ENCODE results near the gene S100A2. TPM values are rescaled to one million over a fixed set of nuclear protein-coding genes. Genes with fewer than 3 reads are reported as not detected.

Gene S100A2
- total and polyA plus RNA-seq, 2 donors (not counting 3 experiments of a cell fraction or from before 2014, with no cell fraction given), result 4.0 to 4.3 TPM

DNA sequence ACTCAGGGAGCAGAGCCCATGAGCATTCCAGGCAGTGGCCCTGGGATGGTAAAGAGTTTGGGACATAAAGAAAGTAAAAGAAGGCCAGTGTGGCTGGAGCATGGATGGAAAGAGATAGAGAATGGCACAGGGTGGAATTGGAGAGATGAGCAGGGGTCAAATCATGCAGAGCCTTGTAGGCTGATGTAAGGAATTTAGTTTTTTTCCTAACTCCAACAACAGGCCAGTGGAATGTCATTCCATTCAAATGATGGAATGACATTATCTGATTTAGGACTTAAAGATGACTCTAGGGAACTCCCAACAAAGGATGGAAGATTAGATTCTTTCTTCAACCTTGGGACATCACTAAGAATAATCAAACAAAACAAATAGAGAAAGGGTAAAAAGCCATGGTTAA lies 12.8 kb upstream of the S100A2 start:
- dilution Hi-C loops (cut with MboI; ENCODE audit: extremely low pct_ligation_motif_present, low sequenced_read_pairs), result no loop called here
- Histone ChIP-seq H4K20me1 (replicated peaks; ENCODE audit: control insufficient read depth, extremely low read depth, insufficient read depth, low read length) (no peaks in the 10 kb centered on the region), H2AFZ (ENCODE audit: low read depth, low read length) (no peak overlapping the region), H3K4me1 (ENCODE audit: control insufficient read depth, extremely low read depth, insufficient read depth, low read length) (no peaks in the 10 kb centered on the region), H3K9me1 (replicated peaks; ENCODE audit: control insufficient read depth, extremely low read depth, insufficient read depth, low read length) (no peaks in the 10 kb centered on the region), H3K27ac (ENCODE audit: insufficient read depth, low read depth, low read length) (no peak overlapping the region), H3K36me3 (ENCODE audit: control insufficient read depth in 2 of 2, extremely low read depth in 1 of 2, insufficient read depth in 2 of 2, low read length in 2 of 2) (no peaks in the 10 kb centered on the region), H3K9ac (replicated peaks; ENCODE audit: extremely low read depth, insufficient read depth, low read length) (no peak overlapping the region), H3K79me2 (ENCODE audit: control insufficient read depth, insufficient read depth, low read length) (no peaks in the 10 kb centered on the region), H3K4me2 (ENCODE audit: insufficient read depth, low read length) (no peak overlapping the region), H3K9me3 (replicated peaks; ENCODE audit: control insufficient read depth, insufficient read depth, low read length) (no peaks in the 10 kb centered on the region), H3K4me3 (replicated peaks in 1 of 3; ENCODE audit: insufficient read depth in 1 of 3, low read depth in 1 of 3, low read length in 3 of 3) (no peak overlapping the region), H3K27me3 (ENCODE audit: control insufficient read depth in 2 of 2, insufficient read depth in 2 of 2, low read length in 2 of 2) (no peaks in the 10 kb centered on the region)
- intact Hi-C loops (cut with micrococcal nuclease), result no loop called here
- TF ChIP-seq POLR2AphosphoS5 (IDR thresholded peaks at IDR 0.05; ENCODE audit: insufficient read depth, low read depth, low read length) (no peak), MYC (IDR thresholded peaks at IDR 0.05; ENCODE audit: low read depth, low read length) (no peak), GATA2 (IDR thresholded peaks at IDR 0.05; ENCODE audit: insufficient read depth, insufficient read length, low read depth, low read length) (no peak), POLR2A (IDR thresholded peaks at IDR 0.05; ENCODE audit: low read depth, low read length) (no peak), FOS (IDR thresholded peaks at IDR 0.05; ENCODE audit: borderline replicate concordance, insufficient read depth, low read length) (no peak), EZH2 (IDR thresholded peaks at IDR 0.05; ENCODE audit: borderline replicate concordance, low read depth, low read length, severe bottlenecking) (no peak), JUN (IDR thresholded peaks at IDR 0.05; ENCODE audit: borderline replicate concordance, insufficient read depth, insufficient read length, low read depth) (no peak)
- TF ChIP-seq, protein P1, sequence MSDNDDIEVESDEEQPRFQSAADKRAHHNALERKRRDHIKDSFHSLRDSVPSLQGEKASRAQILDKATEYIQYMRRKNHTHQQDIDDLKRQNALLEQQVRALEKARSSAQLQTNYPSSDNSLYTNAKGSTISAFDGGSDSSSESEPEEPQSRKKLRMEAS (IDR thresholded peaks at IDR 0.05; ENCODE audit: insufficient read depth, insufficient read length), result no peak
- TF ChIP-seq, protein P2, sequence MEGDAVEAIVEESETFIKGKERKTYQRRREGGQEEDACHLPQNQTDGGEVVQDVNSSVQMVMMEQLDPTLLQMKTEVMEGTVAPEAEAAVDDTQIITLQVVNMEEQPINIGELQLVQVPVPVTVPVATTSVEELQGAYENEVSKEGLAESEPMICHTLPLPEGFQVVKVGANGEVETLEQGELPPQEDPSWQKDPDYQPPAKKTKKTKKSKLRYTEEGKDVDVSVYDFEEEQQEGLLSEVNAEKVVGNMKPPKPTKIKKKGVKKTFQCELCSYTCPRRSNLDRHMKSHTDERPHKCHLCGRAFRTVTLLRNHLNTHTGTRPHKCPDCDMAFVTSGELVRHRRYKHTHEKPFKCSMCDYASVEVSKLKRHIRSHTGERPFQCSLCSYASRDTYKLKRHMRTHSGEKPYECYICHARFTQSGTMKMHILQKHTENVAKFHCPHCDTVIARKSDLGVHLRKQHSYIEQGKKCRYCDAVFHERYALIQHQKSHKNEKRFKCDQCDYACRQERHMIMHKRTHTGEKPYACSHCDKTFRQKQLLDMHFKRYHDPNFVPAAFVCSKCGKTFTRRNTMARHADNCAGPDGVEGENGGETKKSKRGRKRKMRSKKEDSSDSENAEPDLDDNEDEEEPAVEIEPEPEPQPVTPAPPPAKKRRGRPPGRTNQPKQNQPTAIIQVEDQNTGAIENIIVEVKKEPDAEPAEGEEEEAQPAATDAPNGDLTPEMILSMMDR (IDR thresholded peaks at IDR 0.05; ENCODE audit: extremely low read depth in 1 of 2, insufficient read depth in 1 of 2, low read depth in 1 of 2, low read length in 2 of 2), result no peak
- no TSS peak for BruUV-seq (replicated peaks)
- POLR2A ChIA-PET, result no interaction called here
- FAIRE-seq (no peak), DNase-seq (ENCODE audit: low read depth, low spot score) (no peak)
- CTCF ChIA-PET, result interaction anchor here (0.8 to 1.6 kb wide), 4 partner anchors 9 to 68 kb away, joined by 3 to 6 read pairs (median 4); partner anchors contain the start of gene S100A13
